Activated CD8-positive, alpha-beta T cell treated with anti-CD3 and anti-CD28 coated beads for 36 hours (primary cell): Measurements from ENCODE around the gene RUNDC1. TPM values are rescaled to one million over a fixed set of nuclear protein-coding genes. Genes with fewer than 3 reads are reported as not detected.
"Not testable (repeated sequence)": the region's sequence is repeated elsewhere in the genome, so short reads cannot be mapped to it uniquely, and the experiment has no call there.

Experiments used
- ATAC-seq: fragments of 200-7000 bp; cut with Tn5 transposase; one replicate; pipeline ENCODE4 v1.10.0; 2021; ENCODE audit warnings: mild to moderate bottlenecking, moderate library complexity
- CTCF ChIA-PET: fragments of 350-600 bp; sonication (Branson Sonifier 250); formaldehyde crosslinking; loops from one replicate; lab custom pipeline; 2021; ENCODE audit warnings: antibody characterized with exemption; lab: Charles Lee
- POLR2A ChIA-PET: fragments of 350-600 bp; sonication (Branson Sonifier 250); formaldehyde crosslinking; loops from one replicate; lab custom pipeline; 2021; ENCODE audit warnings: antibody characterized with exemption; lab: Charles Lee
- DNase-seq: peaks from one replicate; pipeline ENCODE4 v3.0.0-alpha.2; 2020
- H3K27ac Mint-ChIP-seq: one replicate; pipeline ENCODE4 v1.8.0; 2021; ENCODE audit warnings: mild to moderate bottlenecking, mixed read lengths
- H3K27me3 Mint-ChIP-seq: one replicate; pipeline ENCODE4 v1.8.0; 2021; ENCODE audit warnings: mixed read lengths
- H3K36me3 Mint-ChIP-seq: one replicate; pipeline ENCODE4 v1.8.0; 2021; ENCODE audit warnings: low read depth, mixed read lengths
- H3K4me1 Mint-ChIP-seq: one replicate; pipeline ENCODE4 v1.8.0; 2021; ENCODE audit warnings: low read depth, mixed read lengths
- H3K4me3 Mint-ChIP-seq: one replicate; pipeline ENCODE4 v1.8.0; 2021; ENCODE audit warnings: mild to moderate bottlenecking, moderate library complexity, mixed read lengths
- H3K9me3 Mint-ChIP-seq: one replicate; pipeline ENCODE4 v1.8.0; 2021; ENCODE audit warnings: mixed read lengths
- intact Hi-C: fragments of 100-400 bp; cut with micrococcal nuclease; formaldehyde crosslinking; loops from one replicate; pipeline ENCODE4 v1.10.0; 2022
- total RNA-seq, 2 experiments: library from RNA; stranded (reverse); gene quantifications; one replicate each; pipeline ENCODE4 v1.2.3, GENCODE V29; 2021
- TF ChIP-seq, protein P1 (sequence below): fragments of 200-600 bp; IDR thresholded peaks from one replicate; pipeline ENCODE4 v1.8.0; 2022; ENCODE audit warnings: antibody characterized with exemption, mild to moderate bottlenecking

RUNDC1 gene
- total RNA-seq, 2 experiments from 2014 or later = 16.1 to 17.0 TPM

- no peak for DNase-seq
- ChIA-PET CTCF (interaction anchor here (0.8 to 2.6 kb wide), 24 partner anchors 10 to 419 kb away, joined by 3 to 21 read pairs (median 5); partner anchors contain the start of genes BECN1, IFI35, PSMC3IP and PSME3), POLR2A (interaction anchor here (0.7 to 3.2 kb wide), 28 partner anchors 10 to 364 kb away, joined by 3 to 36 read pairs (median 6); partner anchors contain the start of genes AARSD1, BECN1, BRCA1 and IFI35)
- H3K9me3 Mint-ChIP-seq = no peaks in the 10 kb centered on the region
- H3K27ac Mint-ChIP-seq = peak overlapping the region; percentile 99
- H3K27me3 Mint-ChIP-seq = no peaks in the 10 kb centered on the region
- peak; percentile 2 for ATAC-seq
- TF ChIP-seq, protein P1, sequence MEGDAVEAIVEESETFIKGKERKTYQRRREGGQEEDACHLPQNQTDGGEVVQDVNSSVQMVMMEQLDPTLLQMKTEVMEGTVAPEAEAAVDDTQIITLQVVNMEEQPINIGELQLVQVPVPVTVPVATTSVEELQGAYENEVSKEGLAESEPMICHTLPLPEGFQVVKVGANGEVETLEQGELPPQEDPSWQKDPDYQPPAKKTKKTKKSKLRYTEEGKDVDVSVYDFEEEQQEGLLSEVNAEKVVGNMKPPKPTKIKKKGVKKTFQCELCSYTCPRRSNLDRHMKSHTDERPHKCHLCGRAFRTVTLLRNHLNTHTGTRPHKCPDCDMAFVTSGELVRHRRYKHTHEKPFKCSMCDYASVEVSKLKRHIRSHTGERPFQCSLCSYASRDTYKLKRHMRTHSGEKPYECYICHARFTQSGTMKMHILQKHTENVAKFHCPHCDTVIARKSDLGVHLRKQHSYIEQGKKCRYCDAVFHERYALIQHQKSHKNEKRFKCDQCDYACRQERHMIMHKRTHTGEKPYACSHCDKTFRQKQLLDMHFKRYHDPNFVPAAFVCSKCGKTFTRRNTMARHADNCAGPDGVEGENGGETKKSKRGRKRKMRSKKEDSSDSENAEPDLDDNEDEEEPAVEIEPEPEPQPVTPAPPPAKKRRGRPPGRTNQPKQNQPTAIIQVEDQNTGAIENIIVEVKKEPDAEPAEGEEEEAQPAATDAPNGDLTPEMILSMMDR = no peak
- intact Hi-C loops = loop anchor here (10.0 kb wide), 1 partner anchor 153 kb away; the partner anchor contains the start of gene AOC2
- peaks cover 46% of the 10 kb centered on the region for H3K36me3 Mint-ChIP-seq
- peaks cover 24% of the 10 kb centered on the region for H3K4me1 Mint-ChIP-seq
- peak overlapping the region; percentile 96 for H3K4me3 Mint-ChIP-seq
These were observed 17.1 kb downstream of the RUNDC1 start for GRCh38 chr17:42997390-42997983.

DNA sequence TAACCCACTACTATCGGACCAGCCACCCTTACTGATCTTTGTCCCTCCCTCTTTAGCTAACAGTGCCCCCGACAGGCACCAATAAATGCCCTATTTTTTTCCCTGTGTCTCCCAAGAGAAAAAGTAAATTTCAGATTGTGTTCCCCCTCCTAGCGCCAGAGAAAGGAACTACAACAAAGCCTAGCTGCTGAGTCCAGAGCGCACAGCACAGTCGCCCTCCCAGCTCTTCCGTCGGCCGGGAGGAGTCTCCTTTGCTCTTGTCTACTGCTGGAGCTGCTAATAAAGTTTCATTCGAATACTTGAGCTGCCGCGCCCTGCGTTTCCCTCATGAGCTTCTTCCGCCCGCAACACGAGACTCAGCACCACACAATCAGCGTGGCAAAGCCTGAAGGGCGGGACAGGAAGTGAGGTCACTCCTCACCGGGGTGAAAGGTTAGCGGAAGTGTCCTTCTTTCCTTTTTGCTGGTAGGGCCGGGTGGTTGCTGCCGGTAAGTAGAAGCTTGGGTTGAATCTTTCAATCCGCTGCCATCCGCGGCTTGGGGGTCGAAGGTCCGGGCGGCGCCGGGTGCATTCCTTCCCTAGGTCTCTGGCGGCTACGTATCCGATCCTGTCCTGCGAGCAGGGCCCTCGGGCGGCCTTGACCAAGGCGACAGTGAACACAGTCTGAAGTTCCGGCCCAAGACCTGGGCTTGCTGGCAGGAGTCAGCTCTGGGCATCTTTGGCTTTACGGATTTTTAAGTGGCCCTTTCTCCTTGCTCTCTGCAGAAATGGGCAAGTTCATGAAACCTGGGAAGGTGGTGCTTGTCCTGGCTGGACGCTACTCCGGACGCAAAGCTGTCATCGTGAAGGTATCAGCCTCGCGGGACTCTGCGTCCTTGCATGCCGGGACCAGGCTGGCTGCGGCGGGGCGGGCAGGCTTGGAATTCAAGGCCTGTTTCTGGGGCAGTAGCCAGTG is 17.9 kb downstream of the RUNDC1 start, which contains the start of gene RPL27:
Gene RPL27 (plus strand): TSS at position 436 of the 955 bp plus-strand sequence. CDS start 332 bp downstream, at position 768.
- H3K9me3 Mint-ChIP-seq = no peaks in the 10 kb centered on the region
- POLR2A ChIA-PET = interaction anchor here (0.6 to 3.2 kb wide), 31 partner anchors 9 to 363 kb away, joined by 3 to 36 read pairs (median 4); partner anchors contain the start of genes AARSD1, BECN1, BRCA1 and IFI35
- CTCF ChIA-PET = interaction anchor here (0.6 to 2.6 kb wide), 29 partner anchors 9 to 420 kb away, joined by 3 to 21 read pairs (median 4); partner anchors contain the start of genes AARSD1, BECN1, IFI35 and PSMC3IP
- intact Hi-C loops = loop anchor here (10.0 kb wide), 1 partner anchor 153 kb away; the partner anchor contains the start of gene AOC2
- peak within 1 kb of the TSS; percentile 96 for H3K4me3 Mint-ChIP-seq
- TF ChIP-seq, protein P1 = peak; percentile 85
- peak; percentile 97 for ATAC-seq
- H3K36me3 Mint-ChIP-seq = peaks cover 47% of the 10 kb centered on the region
- H3K27ac Mint-ChIP-seq = peak within 1 kb of the TSS; percentile 99
- H3K4me1 Mint-ChIP-seq = peaks cover 25% of the 10 kb centered on the region
- no peaks in the 10 kb centered on the region for H3K27me3 Mint-ChIP-seq
- DNase-seq = peak; percentile 99

DNA sequence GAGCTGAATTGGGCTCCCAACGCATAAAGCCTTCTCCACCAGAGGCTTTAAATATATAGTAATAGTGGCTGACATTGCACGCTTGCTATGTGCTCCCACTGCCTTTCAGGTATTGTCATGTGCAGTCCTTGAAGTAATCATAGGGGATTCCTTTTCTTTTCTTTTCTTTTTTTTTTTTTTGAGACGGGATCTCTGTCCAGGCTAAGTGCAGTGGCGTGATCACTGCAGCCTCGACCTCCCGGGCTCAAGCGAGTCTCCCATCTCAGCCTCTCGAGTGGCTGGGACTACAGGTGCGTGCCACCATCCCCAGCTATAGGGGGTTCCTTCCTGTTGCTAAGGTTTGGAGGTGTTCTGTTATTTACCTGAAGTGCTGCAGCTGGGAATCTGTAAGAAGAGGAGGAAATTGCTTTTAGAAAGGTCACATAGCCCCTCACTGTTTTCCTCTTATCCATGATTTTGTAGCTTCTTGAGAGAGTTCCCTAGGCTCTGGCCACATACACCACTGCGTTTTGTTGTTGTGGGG is 18.7 kb downstream of the RUNDC1 start:
- ChIA-PET CTCF (interaction anchor here (0.9 to 2.6 kb wide), 9 partner anchors 8 to 421 kb away, joined by 3 to 21 read pairs (median 10); partner anchors contain the start of genes BECN1, IFI35 and PSMC3IP), POLR2A (interaction anchor here (0.6 to 3.2 kb wide), 19 partner anchors 8 to 437 kb away, joined by 3 to 36 read pairs (median 9); partner anchors contain the start of genes AARSD1, BECN1, BRCA1 and IFI35)
- TF ChIP-seq, protein P1 = no peak
- DNase-seq = no peak
- peaks cover 29% of the 10 kb centered on the region for H3K4me1 Mint-ChIP-seq
- no peaks in the 10 kb centered on the region for H3K27me3 Mint-ChIP-seq
- no peaks in the 10 kb centered on the region for H3K9me3 Mint-ChIP-seq
- no peak for ATAC-seq
- H3K4me3 Mint-ChIP-seq = peak overlapping the region; percentile 96
- intact Hi-C loops = loop anchor here (10.0 kb wide), 1 partner anchor 154 kb away; the partner anchor contains the start of gene AOC2
- peak overlapping the region; percentile 99 for H3K27ac Mint-ChIP-seq
- peaks cover 49% of the 10 kb centered on the region for H3K36me3 Mint-ChIP-seq

GRCh38 chr17:43000894-43001293 is 20.5 kb downstream of the RUNDC1 start:
- POLR2A ChIA-PET = interaction anchor here (1.4 to 3.5 kb wide), 5 partner anchors 10 to 208 kb away, joined by 3 to 14 read pairs (median 7); partner anchors contain the start of gene VAT1
- Mint-ChIP-seq H3K4me1 (peaks cover 33% of the 10 kb centered on the region), H3K27ac (peak overlapping the region; percentile 72), H3K4me3 (peak overlapping the region; percentile 29), H3K36me3 (peaks cover 53% of the 10 kb centered on the region)
- H3K27me3 Mint-ChIP-seq, DNase-seq, ATAC-seq, H3K9me3 Mint-ChIP-seq, intact Hi-C loops: not testable (repeated sequence)
- CTCF ChIA-PET = interaction anchor here (1.1 kb wide), 1 partner anchor 20 kb away, joined by 3 read pairs; no protein-coding TSS in a partner anchor
